Breast epithelium (tissue), 3 donors: Measurements from ENCODE around the gene LILRB2.

Experiments
- CTCF ChIP-seq, 3 donors: fragments of 450-650 bp; IDR thresholded peaks; one replicate each; pipeline ENCODE4 v1.5.1; 2016 to 2017; ENCODE audit warnings: antibody characterized with exemption in 3 of 3, mild to moderate bottlenecking in 3 of 3, moderate library complexity in 3 of 3
- POLR2A ChIP-seq: fragments of 450-650 bp; IDR thresholded peaks from one replicate; pipeline ENCODE4 v1.6.1; 2016; ENCODE audit warnings: antibody characterized with exemption, mild to moderate bottlenecking, moderate library complexity

DNA sequence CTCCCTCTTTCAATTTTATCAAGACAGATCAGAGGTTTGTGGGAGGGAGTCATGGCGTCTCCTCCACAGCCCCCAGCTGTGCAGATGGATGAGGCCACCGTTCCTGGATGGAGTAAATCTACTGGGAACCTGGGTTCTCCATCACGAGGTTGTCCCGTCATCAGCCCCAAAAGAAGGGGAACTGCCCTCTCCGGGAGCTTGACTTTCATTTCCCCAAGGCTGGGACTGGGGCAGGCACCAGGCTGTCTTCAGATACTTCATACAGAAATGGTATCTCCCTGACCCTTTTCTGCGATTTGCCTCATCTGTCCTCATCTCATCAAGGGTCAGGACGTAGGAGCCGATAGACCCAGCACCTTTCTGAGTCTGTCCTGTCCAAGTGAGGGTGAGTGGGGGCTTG lies 9.8 kb downstream of the LILRB2 start:
- no peak for TF ChIP-seq CTCF (IDR thresholded peaks at IDR 0.05)
- TF ChIP-seq POLR2A = no peak
